NCI-H345 treated with DMSO at 0.1 percent for 48 hours (cell line): ENCODE measurements around the gene MSL2.
"Not testable (repeated sequence)": the region's sequence is repeated elsewhere in the genome, so short reads cannot be mapped to it uniquely, and the experiment has no call there.

Experiments used
- DNase-seq: peaks from one replicate; lab custom pipeline; 2025; ENCODE audit not compliant: unreplicated experiment; lab: John Stamatoyannopoulos, UW

MSL2 gene

DNA sequence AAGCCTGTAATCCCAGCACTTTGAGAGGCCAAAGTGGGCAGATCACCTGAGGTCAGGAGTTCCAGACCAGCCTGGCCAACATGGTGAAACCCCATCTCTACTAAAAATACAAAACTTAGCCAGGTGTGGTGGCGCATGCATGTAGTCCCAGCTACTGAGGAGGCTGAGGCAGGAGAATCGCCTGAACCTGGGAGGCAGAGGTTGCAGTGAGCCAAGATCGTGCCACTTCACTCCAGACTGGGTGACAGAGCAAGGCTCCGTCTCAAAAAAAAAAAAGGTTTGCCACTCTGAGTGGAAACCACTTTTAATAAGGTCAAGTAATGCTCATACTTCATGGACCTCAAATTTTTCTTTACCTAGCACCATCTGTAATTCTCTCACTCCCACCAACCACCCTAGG is 51.7 kb downstream of the MSL2 start:
- DNase-seq, result not testable (repeated sequence)

DNA sequence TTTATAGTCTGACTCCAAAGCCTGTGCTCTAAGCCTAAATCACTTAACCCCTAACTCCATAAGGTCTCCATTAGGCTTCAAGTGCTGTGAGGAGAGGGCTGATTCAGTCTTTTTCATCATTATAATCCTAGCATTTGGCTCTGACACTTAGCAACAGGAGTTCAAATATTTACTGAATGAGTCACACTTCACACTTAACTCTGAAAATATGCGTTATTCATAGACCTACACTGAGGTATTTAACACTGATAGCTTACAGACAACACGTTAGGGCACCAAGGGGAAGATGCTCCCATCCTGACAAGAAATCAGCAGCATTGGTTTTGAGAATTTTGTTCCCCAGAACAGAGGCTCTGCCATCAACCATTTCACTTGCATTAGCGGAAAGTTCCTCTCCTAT is 53.5 kb downstream of the MSL2 start:
- no peak for DNase-seq

DNA sequence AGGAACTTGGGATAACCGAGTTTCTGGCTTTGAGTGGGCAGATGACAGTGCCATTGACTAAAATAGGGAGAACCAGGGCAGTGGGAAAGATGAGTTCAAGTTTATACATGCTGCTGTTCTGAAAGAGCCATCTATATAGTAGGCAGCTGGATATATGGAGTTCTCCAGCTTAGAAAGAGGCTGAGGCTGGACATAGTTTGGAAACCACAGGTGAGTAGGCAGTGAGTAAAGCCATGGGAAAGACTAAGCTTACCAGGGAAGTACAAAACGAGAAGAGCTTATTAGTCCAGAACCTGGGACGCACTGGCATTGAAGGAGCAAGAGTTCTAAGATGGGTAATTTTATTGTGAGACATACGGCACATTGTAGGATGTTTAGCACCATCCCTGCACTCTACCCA is 54.2 kb downstream of the MSL2 start:
- DNase-seq, result no peak

DNA sequence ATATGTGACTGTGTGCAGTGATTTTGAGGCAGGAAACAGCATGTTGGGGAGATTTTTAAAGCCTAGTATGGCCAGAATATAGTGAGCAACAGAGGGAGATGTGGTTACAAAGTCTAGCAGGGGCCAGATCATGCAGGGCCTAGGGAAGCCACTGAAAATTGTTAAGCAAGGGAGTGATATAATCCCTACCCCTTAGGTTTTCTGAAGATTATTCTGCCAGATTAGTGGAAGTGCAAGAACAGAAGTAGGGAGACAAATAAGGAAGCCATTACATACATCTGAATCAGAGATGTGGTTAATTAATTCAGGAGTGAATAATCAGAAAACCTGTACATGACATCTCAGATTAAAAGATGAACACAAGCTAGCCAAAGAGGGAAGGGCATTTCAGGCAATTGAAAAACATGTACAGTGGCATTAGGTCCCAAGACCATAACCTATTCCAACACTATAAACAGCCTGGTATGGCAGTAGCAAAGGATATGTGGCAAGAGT is 54.8 kb downstream of the MSL2 start:
- no peak for DNase-seq

DNA sequence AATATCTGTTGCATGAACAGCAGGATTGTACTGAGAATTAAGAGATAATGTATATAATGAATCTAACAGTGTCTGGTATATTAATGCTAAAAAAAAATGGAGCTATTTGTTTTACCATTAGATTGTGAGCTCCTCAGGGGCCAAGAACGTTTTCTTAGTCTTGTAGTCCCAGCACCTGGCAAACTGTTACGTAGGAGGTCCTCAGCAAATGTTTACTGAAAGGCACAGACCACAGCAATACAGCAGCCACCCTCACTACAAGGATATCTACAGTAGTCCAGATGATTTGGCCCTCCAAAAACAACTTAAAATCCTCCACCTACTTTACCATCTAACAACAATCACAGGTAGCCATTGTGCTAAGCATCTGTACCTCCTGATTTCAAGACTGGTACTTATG is 59.7 kb downstream of the MSL2 start:
- DNase-seq, result no peak

DNA sequence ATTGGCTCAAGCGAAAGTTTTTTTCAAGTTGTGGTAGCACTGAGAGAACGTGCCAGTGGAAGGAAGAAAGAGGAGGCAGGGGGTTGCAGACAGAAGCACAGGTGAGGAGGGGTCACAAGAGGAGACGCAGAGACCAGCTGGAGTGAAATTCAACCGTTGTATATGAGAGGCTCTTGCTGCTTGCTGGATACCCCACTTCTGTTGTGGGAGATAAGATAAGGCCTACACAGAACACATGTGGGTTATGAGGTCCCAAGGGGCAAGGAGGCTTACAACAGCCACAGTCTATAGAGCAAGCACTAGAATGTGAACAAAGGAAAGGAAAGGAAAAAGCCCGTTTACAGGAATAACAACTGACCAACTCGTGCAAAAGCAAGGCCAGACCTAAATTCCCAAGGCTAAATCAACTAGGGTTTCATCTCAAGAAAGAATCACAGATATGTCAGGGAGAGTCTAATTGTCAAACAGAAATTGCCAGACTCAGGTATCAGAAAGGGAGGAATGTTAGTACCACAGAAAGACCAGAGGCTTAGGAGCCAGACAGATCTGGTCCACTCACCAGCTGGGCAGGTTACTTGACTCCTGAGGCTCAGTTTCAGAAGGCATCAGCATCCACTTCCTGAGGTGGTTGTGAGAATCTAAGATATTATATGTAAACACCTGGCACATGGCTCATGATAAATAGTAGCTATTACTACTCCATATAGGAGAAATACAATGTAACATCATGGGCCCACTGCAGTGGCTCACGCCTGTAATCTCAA is 60.9 kb downstream of the MSL2 start:
- DNase-seq, result no peak

DNA sequence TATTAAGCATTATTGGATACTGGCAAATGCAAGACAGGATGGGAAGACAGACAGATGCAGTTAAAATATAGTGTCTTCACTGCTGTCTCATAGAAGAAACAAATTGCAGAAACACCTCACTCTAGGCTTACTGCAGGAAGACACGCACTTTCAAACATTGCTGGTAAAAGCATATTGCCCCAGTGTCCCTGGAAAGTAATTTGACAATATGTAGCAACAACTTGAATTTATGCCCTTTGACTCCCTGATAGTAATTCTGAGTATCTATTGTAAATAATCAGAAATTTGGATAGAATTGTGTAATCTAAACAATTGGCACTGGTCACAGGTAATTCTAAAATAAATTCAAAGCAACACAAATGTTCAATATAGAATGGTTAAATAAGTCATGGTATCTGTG is 62.0 kb downstream of the MSL2 start:
- no peak for DNase-seq

DNA sequence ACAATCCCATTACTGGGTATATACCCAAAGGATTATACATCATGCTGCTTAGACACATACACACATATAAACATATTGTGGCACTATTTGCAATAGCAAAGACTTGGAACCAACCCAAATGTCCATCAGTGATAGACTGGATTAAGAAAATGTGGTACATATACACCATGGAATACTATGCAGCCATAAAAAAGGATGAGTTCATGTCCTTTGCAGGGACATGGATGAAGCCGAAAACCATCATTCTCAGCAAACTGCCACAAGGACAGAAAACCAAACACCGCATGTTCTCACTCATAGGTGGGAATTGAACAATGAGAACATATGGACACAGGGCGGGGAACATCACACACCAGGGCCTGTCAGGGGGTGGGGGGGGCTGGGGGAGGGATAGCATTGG is 64.5 kb downstream of the MSL2 start:
- not testable (repeated sequence) for DNase-seq

DNA sequence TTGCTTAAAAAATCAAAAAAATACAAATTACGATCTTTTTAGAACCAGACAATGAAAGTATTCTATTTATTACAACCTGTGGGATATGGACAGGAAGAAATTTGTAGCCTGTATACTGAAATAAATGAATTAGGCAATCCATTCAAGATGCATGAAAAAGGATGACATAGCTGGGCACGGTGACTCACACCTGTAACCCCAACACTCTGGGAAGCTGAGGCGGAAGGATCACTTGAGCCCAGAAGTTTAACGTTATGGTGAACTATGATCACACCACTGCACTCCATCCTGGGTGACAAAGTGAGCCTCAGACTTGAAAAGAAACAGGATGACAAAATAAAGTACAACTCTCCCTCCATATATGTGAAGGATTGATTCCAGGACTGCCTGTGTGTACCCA is 74.1 kb downstream of the MSL2 start:
- no peak for DNase-seq

DNA sequence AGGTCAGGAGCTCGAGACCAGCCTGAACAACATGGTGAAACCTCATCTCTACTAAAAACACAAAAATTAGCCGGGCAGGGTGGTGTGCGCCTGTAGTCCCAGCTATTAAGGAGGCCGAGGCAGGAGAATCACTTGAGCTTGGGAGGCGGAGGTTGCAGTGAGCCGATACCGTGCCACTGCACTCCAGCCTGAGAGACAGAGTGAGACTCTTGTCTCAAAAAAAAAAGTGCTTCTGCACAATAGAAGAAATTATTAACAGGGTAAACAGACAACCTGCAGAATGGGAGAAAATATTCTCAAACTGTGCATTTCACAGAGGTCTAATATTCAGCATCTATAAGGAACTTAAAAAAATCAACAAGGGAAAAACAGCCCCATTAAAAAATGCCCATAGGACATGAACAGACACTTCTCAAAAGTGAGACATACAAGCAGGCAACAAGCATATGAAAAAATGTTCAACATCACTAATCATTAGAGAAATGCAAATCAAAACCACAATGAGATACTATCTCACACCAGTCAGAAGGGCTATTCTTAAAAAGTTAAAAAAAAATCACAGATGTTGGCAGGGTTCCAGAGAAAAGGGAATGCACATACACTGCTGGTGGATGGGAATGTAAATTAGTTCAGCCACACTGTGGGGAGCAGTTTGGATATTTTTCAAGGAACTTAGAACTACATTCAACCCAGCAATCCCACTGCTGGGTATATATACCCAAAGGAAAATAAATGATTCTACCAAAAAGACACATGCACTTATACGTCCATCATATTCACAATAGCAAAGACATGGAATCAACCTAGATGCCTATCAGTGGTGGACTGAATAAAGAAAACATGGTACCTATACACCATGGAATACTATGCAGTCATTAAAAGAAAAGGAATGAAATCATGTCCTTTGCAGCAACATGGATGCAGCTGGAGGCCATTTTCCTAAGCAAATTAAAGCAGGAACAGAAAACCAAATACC is 75.5 kb downstream of the MSL2 start:
- no peak for DNase-seq

DNA sequence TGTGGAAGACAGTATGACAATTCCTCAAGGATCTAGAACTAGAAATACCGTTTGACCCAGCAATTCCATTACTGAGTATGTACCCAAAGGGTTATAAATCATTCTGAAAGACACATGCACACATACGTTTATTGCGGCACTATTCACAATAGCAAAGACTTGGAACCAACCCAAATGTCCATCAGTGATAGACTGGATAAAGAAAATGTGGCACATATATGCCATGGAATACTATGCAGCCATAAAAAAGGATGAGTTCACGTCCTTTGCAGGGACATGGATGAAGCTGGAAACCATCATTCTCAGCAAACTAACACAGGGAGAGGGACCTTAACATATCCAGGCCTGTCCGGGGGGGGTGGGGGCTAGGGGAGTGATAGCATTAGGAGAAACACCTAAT is 76.4 kb downstream of the MSL2 start:
- not testable (repeated sequence) for DNase-seq

DNA sequence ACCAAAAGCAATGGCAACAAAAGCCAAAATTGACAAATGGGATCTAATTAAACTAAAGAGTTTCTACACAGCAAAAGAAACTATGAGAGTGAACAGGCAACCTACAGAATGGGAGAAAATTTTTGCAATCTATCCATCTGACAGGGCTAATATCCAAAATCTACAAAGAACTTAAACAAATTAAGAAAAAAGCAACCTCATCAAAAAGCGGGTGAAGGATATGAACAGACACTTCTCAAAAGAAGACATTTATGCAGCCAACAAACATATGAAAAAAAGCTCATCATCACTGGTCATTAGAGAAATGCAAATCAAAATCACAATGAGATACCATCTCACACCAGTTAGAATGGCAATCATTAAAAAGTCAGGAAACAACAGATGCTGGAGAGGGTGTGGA is 76.8 kb downstream of the MSL2 start:
- DNase-seq, result not testable (repeated sequence)

DNA sequence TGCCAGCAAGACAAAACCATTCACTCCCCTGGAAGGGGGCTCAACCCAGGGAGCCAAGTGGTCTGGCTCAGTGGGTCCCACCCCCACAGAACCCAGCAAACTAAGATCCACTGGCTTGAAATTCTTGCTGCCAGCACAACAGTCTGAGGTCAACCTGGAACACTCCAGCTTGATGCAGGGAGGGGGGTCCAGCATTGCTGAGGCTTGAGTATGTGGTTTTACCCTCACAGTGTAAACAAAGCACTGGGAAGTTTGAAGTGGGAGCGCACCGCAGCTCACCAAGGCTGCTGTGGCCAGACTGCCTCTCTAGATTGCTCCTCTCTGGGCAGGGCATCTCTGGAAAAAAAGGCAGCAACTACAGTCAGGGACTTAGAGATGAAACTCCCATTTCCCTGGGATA is 81.7 kb downstream of the MSL2 start:
- DNase-seq, result no peak

DNA sequence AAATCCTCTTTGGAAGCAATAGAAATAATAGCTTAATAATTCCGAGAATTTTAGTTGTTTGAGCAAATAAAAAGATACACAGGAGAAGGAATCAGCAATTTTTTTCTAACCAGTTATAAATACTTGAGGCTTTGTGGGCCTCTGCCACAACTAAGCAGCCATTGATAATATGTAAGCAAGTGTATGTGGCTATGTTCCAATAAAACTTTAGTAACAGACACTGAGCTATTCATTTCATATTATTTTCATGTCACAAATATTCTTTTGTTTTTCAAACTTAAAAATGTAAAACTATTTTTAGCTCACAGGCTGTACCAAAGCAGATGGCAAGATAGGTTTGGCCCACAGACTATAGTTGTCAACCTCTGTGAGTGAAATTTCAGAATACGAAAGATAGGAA is 85.7 kb downstream of the MSL2 start:
- DNase-seq, result no peak

DNA sequence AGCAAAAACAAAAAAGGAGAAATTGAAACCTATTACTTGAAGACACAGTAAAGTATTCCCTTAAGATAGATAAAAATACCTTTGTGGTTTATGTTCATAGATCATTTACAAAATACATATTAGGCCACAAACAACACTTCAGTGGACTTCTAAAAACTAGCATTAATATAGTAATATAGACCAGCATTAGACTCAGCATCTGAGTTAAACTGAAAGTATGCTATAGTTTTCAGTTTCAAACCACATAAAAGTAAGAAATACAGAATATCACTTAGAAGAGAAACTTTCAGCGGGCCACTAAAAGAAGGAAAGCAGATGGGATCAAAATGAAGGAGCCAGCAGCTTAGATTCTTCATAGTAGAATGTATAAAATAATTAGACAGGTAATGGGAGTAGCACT is 86.6 kb downstream of the MSL2 start:
- no peak for DNase-seq

DNA sequence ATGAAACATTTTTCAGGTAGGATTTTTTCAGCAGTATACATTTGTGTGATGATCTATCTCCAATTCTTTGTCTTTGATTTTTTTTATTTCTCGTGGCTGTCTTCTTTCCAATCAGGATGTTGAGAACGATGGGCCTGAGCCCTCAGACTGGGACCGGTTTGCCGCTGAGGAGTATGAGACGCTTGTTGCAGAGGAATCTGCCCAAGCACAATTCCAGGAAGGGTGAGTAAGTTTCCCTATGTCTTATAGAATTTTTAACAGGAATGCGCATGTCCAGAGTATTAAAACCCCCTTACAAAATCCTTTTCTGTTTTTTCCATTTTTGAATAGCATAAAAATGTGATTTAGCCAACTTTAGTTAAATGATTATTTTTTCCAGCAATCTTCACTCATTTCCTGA is 90.0 kb downstream of the MSL2 start:
- DNase-seq, result no peak

DNA sequence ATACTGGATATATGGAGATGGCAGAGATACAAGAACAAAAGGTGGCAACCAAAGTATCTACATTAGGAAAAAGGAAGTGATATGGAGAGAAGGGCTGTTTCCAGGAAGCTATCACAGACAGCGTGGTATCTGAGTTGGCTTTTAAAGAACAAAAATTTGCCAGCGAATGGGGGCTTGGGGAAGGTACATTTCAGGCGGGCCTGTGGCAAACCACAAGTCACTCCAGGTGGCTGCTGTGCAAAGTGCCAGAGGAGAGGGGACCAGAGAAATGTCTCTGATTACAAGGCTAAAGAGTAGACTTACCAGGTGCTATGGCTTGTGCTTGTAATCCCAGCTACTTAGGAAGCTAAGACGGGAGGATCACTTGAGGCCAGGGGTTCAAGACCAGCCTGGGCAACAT is 91.1 kb downstream of the MSL2 start:
- no peak for DNase-seq
